Measurements from ENCODE around the gene CADM1. TPM values are rescaled to one million over a fixed set of nuclear protein-coding genes. Genes with fewer than 3 reads are reported as not detected.
A peak's percentile ranks its signal among the peaks of the same experiment; 100 is the strongest.

The CADM1 gene
- total and polyA plus RNA-seq, 2 donors = 7.6 to 26.3 TPM

DNA sequence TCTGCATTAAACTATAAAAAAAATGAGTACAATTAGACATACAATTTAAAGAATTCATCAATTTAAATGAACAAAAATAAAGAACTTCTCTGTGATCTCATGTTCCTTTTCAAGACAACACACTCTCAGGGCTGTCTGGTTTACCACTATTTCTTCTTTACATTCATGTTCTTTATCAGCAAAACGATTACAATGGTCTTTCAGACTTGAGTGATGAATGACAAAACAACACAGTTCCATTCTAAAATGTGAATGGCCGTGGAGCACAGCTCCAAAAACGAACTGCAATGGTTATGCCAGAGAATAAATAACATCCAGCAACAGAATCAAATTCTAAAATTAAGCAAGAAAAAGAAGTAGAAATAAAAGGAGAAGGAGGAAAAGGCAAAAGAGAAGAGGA is 113.1 kb downstream of the CADM1 start:
- no peak overlapping the region for H3K4me3 ChIP-seq (ENCODE audit: low read length in 2 of 2)
- H3K9me3 ChIP-seq (ENCODE audit: control insufficient read depth in 2 of 2, insufficient read depth in 1 of 2, low read length in 1 of 2) = no peaks in the 10 kb centered on the region
- H3K36me3 ChIP-seq (ENCODE audit: control insufficient read depth in 2 of 2, insufficient read depth in 2 of 2, low read length in 1 of 2) = no peaks in the 10 kb centered on the region
- no peaks in the 10 kb centered on the region for H3K4me1 ChIP-seq (ENCODE audit: control insufficient read depth in 2 of 2, insufficient read depth in 2 of 2, low read length in 2 of 2)
- 26% methylated on average over 3 of the region's 3 CpGs for whole genome bisulfite sequencing
- H3K27ac ChIP-seq (ENCODE audit: low read depth in 1 of 2, low read length in 1 of 2) = no peak overlapping the region
- no peak for DNase-seq (ENCODE audit: low read depth in 6 of 9, low spot score in 9 of 9)
- H3K27me3 ChIP-seq (ENCODE audit: control insufficient read depth in 2 of 2, insufficient read depth in 1 of 2, low read length in 1 of 2) = no peaks in the 10 kb centered on the region

DNA sequence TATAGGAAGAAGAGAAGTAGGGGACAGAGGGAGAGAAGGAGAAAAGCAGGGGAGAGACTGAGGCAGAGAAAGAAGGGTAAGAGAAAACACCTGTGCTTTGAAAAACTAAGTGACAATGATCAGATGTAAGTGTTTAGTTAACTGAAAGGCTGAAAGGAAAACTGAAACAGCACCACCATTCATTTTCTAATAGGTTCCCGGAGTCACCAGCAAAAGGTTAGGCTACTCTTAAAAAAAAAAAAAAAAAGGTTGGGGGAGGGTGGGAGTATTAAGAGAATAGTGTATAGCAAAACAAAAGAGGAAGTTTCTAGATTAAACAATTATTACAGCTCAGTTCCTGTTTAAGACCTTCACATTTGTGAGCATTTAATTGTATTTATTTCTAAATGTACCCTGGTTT is 113.8 kb downstream of the CADM1 start:
- Histone ChIP-seq H3K27ac (ENCODE audit: low read depth in 1 of 2, low read length in 1 of 2) (no peak overlapping the region), H3K4me3 (ENCODE audit: low read length in 2 of 2) (no peak overlapping the region), H3K4me1 (ENCODE audit: control insufficient read depth in 2 of 2, insufficient read depth in 2 of 2, low read length in 2 of 2) (no peaks in the 10 kb centered on the region), H3K9me3 (ENCODE audit: control insufficient read depth in 2 of 2, insufficient read depth in 1 of 2, low read length in 1 of 2) (no peaks in the 10 kb centered on the region), H3K36me3 (ENCODE audit: control insufficient read depth in 2 of 2, insufficient read depth in 2 of 2, low read length in 1 of 2) (no peaks in the 10 kb centered on the region), H3K27me3 (ENCODE audit: control insufficient read depth in 2 of 2, insufficient read depth in 1 of 2, low read length in 1 of 2) (no peaks in the 10 kb centered on the region)
- 6% methylated on average over 1 of the region's 1 CpG for WGBS
- DNase-seq (ENCODE audit: low read depth in 6 of 9, low spot score in 9 of 9) = no peak

DNA sequence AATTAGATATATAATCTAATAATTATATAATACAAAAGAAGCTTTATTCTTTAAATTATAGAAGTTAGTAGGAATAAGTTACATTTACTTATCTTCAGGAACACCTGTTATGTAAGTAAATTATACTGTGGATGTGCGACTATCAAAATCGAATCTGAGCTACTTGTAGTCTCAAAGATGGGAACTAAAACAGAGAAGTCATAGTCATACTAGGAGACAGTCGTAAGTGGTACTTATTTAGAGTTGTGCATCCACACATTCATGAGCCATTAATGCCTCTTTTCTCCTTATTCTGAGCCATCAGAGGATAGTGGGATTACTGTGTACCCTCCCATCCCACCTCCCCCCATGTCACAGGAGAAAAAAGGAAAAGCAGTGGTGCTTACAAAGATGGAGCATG is 114.4 kb downstream of the CADM1 start:
- 79% methylated on average over 3 of the region's 3 CpGs for WGBS
- H3K27me3 ChIP-seq (ENCODE audit: control insufficient read depth in 2 of 2, insufficient read depth in 1 of 2, low read length in 1 of 2) = no peaks in the 10 kb centered on the region
- H3K4me1 ChIP-seq (ENCODE audit: control insufficient read depth in 2 of 2, insufficient read depth in 2 of 2, low read length in 2 of 2) = no peaks in the 10 kb centered on the region
- no peak for DNase-seq (ENCODE audit: low read depth in 6 of 9, low spot score in 9 of 9)
- no peak overlapping the region for H3K27ac ChIP-seq (ENCODE audit: low read depth in 1 of 2, low read length in 1 of 2)
- H3K36me3 ChIP-seq (ENCODE audit: control insufficient read depth in 2 of 2, insufficient read depth in 2 of 2, low read length in 1 of 2) = no peaks in the 10 kb centered on the region
- H3K9me3 ChIP-seq (ENCODE audit: control insufficient read depth in 2 of 2, insufficient read depth in 1 of 2, low read length in 1 of 2) = no peaks in the 10 kb centered on the region
- H3K4me3 ChIP-seq (ENCODE audit: low read length in 2 of 2) = no peak overlapping the region

DNA sequence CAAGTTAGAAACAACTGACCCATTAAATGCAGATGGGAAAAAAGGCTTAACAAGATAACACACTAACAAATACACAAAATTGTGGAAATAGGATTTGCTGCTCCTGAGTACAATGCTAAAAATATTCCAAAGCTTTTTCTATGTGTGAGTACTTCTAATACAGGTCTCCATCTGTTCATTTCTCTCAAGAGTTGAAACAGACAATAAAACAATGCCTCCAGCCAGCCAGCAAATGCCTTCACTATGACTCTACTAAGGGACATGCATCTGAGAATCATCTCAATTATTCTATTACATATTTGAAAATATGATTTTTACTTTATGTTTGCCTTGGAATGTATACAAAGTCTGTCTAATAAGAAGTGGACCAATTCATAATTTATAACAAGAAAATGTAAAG is 119.0 kb downstream of the CADM1 start:
- H3K9me3 ChIP-seq (ENCODE audit: control insufficient read depth in 2 of 2, insufficient read depth in 1 of 2, low read length in 1 of 2) = no peaks in the 10 kb centered on the region
- no peaks in the 10 kb centered on the region for H3K27me3 ChIP-seq (ENCODE audit: control insufficient read depth in 2 of 2, insufficient read depth in 1 of 2, low read length in 1 of 2)
- no peak overlapping the region for H3K27ac ChIP-seq (ENCODE audit: low read depth in 1 of 2, low read length in 1 of 2)
- no peaks in the 10 kb centered on the region for H3K36me3 ChIP-seq (ENCODE audit: control insufficient read depth in 2 of 2, insufficient read depth in 2 of 2, low read length in 1 of 2)
- H3K4me1 ChIP-seq (ENCODE audit: control insufficient read depth in 2 of 2, insufficient read depth in 2 of 2, low read length in 2 of 2) = no peaks in the 10 kb centered on the region
- H3K4me3 ChIP-seq (ENCODE audit: low read length in 2 of 2) = no peak overlapping the region
- DNase-seq (ENCODE audit: low read depth in 6 of 9, low spot score in 9 of 9) = no peak

DNA sequence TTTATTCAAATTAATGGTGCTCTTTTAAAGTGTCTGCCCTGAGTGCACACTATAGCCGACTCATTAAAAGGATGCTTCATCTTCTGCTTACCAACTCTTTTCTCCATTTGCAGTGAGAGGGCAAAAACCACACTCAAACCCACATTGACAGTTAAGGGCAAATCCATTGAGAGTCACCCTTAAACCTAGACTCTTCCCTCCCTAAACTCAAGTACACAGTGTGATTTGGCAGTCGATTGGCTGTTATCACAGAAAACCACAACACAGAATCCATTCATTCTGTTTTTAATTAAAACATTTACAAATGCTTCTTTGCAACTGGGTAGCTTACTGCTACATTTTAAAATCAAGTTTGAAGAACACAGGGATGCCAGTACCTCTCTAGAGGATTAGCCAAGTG is 120.0 kb downstream of the CADM1 start:
- DNase-seq (ENCODE audit: low read depth in 6 of 9, low spot score in 9 of 9) = no peak
- Histone ChIP-seq H3K27ac (ENCODE audit: low read depth in 1 of 2, low read length in 1 of 2) (no peak overlapping the region), H3K4me1 (ENCODE audit: control insufficient read depth in 2 of 2, insufficient read depth in 2 of 2, low read length in 2 of 2) (no peaks in the 10 kb centered on the region), H3K4me3 (ENCODE audit: low read length in 2 of 2) (no peak overlapping the region), H3K36me3 (ENCODE audit: control insufficient read depth in 2 of 2, insufficient read depth in 2 of 2, low read length in 1 of 2) (no peaks in the 10 kb centered on the region), H3K9me3 (ENCODE audit: control insufficient read depth in 2 of 2, insufficient read depth in 1 of 2, low read length in 1 of 2) (no peaks in the 10 kb centered on the region), H3K27me3 (ENCODE audit: control insufficient read depth in 2 of 2, insufficient read depth in 1 of 2, low read length in 1 of 2) (no peaks in the 10 kb centered on the region)
- 89% methylated on average over 2 of the region's 2 CpGs for WGBS

DNA sequence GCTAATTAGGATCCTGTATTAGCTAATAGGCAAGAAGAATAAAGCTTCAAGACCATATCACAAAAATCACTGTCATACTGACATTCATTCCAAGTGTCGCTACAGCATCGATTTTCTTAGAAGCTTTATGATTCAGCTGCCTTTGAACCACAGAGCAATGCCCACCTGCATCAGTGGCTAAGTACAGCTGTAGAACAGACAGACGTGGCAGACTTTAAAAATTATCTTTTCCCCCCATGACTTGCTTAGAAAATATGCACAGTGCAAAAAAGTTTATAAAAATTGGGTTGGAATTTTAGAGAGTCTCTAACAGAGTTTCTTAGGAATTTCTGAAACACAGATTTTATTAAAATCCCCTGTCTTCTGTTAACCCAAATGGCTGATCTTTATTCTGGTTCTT is 120.8 kb downstream of the CADM1 start:
- Histone ChIP-seq H3K27me3 (ENCODE audit: control insufficient read depth in 2 of 2, insufficient read depth in 1 of 2, low read length in 1 of 2) (no peaks in the 10 kb centered on the region), H3K36me3 (ENCODE audit: control insufficient read depth in 2 of 2, insufficient read depth in 2 of 2, low read length in 1 of 2) (no peaks in the 10 kb centered on the region), H3K9me3 (ENCODE audit: control insufficient read depth in 2 of 2, insufficient read depth in 1 of 2, low read length in 1 of 2) (no peaks in the 10 kb centered on the region), H3K27ac (ENCODE audit: low read depth in 1 of 2, low read length in 1 of 2) (no peak overlapping the region), H3K4me1 (ENCODE audit: control insufficient read depth in 2 of 2, insufficient read depth in 2 of 2, low read length in 2 of 2) (no peaks in the 10 kb centered on the region), H3K4me3 (ENCODE audit: low read length in 2 of 2) (no peak overlapping the region)
- WGBS = 84% methylated on average over 3 of the region's 3 CpGs
- DNase-seq (ENCODE audit: low read depth in 6 of 9, low spot score in 9 of 9) = peak in 1 of 9 donors; percentile 11

DNA sequence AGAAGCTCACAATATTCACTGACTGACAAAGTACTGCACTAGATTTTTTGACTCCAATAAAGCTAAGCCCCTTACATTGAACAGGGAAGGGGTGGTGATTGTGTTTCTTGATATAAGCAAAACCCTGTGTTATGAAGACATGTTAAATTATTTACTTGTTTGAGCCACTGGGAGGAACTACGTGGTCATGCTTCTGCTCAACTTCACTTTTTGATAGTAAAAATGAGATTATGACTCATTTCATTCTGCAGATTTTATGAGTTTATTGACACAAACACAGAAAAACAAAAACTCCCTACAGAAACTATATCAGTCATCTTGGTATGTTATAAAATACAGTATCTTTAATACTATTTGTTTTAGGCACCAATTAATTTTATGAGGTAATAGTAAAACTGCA is 124.7 kb downstream of the CADM1 start:
- no peak overlapping the region for H3K27ac ChIP-seq (ENCODE audit: low read depth in 1 of 2, low read length in 1 of 2)
- H3K27me3 ChIP-seq (ENCODE audit: control insufficient read depth in 2 of 2, insufficient read depth in 1 of 2, low read length in 1 of 2) = no peaks in the 10 kb centered on the region
- H3K4me1 ChIP-seq (ENCODE audit: control insufficient read depth in 2 of 2, insufficient read depth in 2 of 2, low read length in 2 of 2) = no peaks in the 10 kb centered on the region
- no peak for DNase-seq (ENCODE audit: low read depth in 6 of 9, low spot score in 9 of 9)
- H3K9me3 ChIP-seq (ENCODE audit: control insufficient read depth in 2 of 2, insufficient read depth in 1 of 2, low read length in 1 of 2) = no peaks in the 10 kb centered on the region
- H3K36me3 ChIP-seq (ENCODE audit: control insufficient read depth in 2 of 2, insufficient read depth in 2 of 2, low read length in 1 of 2) = no peaks in the 10 kb centered on the region
- WGBS = 54% methylated on average over 1 of the region's 1 CpG
- H3K4me3 ChIP-seq (ENCODE audit: low read length in 2 of 2) = no peak overlapping the region

DNA sequence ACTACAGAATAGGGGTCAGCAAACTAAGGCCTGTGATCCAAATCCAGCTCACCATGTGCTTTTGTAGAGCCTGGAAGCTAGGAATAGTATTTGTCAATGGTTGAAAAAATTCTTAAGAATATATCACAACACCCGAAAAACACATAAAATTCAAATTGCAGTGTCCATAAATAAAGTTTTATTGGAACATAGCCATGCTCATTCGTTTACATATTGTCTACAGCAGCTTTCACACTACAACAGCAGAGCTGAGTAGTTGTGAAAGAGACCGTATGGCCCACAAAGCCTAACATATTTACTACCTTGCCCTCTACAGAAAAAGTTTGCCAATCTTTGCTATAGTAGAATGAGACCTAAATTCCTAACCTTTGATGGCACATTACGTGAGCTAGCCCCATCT is 125.7 kb downstream of the CADM1 start:
- H3K27me3 ChIP-seq (ENCODE audit: control insufficient read depth in 2 of 2, insufficient read depth in 1 of 2, low read length in 1 of 2) = no peaks in the 10 kb centered on the region
- WGBS = 86% methylated on average over 4 of the region's 4 CpGs

DNA sequence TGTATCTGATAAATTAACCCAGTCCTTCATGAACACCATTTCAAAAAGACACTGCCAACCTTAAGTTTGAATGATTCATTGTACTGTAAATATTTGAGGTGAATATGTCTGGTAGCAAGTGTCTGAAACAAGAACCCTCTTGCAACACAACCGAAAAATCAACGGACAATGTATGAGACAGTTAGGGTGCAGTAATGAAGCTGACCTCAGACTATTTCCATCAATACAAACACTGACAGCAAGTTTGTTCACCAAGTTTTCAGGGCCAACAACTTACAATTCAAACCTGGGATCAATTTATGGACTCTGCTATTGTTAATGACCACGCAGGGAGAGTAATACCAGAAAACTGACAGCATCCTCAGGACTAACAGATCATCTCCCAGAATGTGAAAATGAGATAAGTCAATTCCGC is 126.3 kb downstream of the CADM1 start:
- 94% methylated on average over 4 of the region's 4 CpGs for WGBS
- Histone ChIP-seq H3K27me3 (ENCODE audit: control insufficient read depth in 2 of 2, insufficient read depth in 1 of 2, low read length in 1 of 2) (no peaks in the 10 kb centered on the region), H3K27ac (ENCODE audit: low read depth in 1 of 2, low read length in 1 of 2) (no peak overlapping the region), H3K4me3 (ENCODE audit: low read length in 2 of 2) (no peak overlapping the region), H3K36me3 (ENCODE audit: control insufficient read depth in 2 of 2, insufficient read depth in 2 of 2, low read length in 1 of 2) (no peaks in the 10 kb centered on the region), H3K4me1 (ENCODE audit: control insufficient read depth in 2 of 2, insufficient read depth in 2 of 2, low read length in 2 of 2) (no peaks in the 10 kb centered on the region), H3K9me3 (ENCODE audit: control insufficient read depth in 2 of 2, insufficient read depth in 1 of 2, low read length in 1 of 2) (no peaks in the 10 kb centered on the region)
- no peak for DNase-seq (ENCODE audit: low read depth in 6 of 9, low spot score in 9 of 9)

More for the DNA sequence above, 125.7 kb downstream of the CADM1 start:
- no peak for DNase-seq (ENCODE audit: low read depth in 6 of 9, low spot score in 9 of 9)
- H3K27ac ChIP-seq (ENCODE audit: low read depth in 1 of 2, low read length in 1 of 2) = no peak overlapping the region
- H3K4me3 ChIP-seq (ENCODE audit: low read length in 2 of 2) = no peak overlapping the region
- no peaks in the 10 kb centered on the region for H3K4me1 ChIP-seq (ENCODE audit: control insufficient read depth in 2 of 2, insufficient read depth in 2 of 2, low read length in 2 of 2)
- no peaks in the 10 kb centered on the region for H3K9me3 ChIP-seq (ENCODE audit: control insufficient read depth in 2 of 2, insufficient read depth in 1 of 2, low read length in 1 of 2)
- H3K36me3 ChIP-seq (ENCODE audit: control insufficient read depth in 2 of 2, insufficient read depth in 2 of 2, low read length in 1 of 2) = no peaks in the 10 kb centered on the region

DNA sequence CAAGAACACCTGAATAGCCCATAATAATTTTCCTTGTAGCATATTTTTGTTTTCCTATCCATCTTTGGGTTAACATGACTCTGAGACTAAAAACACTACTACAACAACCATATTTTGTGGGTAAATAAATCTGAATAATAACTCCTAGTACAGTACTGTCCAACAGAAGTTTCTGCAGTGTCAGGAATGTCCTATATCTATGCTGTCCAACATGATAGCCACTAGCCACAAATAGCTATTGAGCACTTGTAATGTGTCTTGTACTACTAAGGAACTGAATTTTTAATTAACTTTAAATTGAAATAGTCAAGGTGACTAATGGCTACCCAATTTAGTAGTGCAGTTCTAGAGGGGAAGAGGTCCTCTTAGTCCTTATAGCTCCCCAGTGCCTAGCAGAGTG is 135.6 kb downstream of the CADM1 start:
- H3K27ac ChIP-seq (ENCODE audit: low read depth in 1 of 2, low read length in 1 of 2) = no peak overlapping the region
- no peaks in the 10 kb centered on the region for H3K9me3 ChIP-seq (ENCODE audit: control insufficient read depth in 2 of 2, insufficient read depth in 1 of 2, low read length in 1 of 2)
- no peak for DNase-seq (ENCODE audit: low read depth in 6 of 9, low spot score in 9 of 9)
- H3K27me3 ChIP-seq (ENCODE audit: control insufficient read depth in 2 of 2, insufficient read depth in 1 of 2, low read length in 1 of 2) = no peaks in the 10 kb centered on the region
- H3K4me3 ChIP-seq (ENCODE audit: low read length in 2 of 2) = no peak overlapping the region
- no peaks in the 10 kb centered on the region for H3K36me3 ChIP-seq (ENCODE audit: control insufficient read depth in 2 of 2, insufficient read depth in 2 of 2, low read length in 1 of 2)
- H3K4me1 ChIP-seq (ENCODE audit: control insufficient read depth in 2 of 2, insufficient read depth in 2 of 2, low read length in 2 of 2) = no peaks in the 10 kb centered on the region
